ENCODE measurements around the gene DYNC1LI1. TPM values are rescaled to one million over a fixed set of nuclear protein-coding genes. Genes with fewer than 3 reads are reported as not detected.

Gene DYNC1LI1
- total RNA-seq, 2 donors from 2014 or later: 41.6 to 42.5 TPM

DNA sequence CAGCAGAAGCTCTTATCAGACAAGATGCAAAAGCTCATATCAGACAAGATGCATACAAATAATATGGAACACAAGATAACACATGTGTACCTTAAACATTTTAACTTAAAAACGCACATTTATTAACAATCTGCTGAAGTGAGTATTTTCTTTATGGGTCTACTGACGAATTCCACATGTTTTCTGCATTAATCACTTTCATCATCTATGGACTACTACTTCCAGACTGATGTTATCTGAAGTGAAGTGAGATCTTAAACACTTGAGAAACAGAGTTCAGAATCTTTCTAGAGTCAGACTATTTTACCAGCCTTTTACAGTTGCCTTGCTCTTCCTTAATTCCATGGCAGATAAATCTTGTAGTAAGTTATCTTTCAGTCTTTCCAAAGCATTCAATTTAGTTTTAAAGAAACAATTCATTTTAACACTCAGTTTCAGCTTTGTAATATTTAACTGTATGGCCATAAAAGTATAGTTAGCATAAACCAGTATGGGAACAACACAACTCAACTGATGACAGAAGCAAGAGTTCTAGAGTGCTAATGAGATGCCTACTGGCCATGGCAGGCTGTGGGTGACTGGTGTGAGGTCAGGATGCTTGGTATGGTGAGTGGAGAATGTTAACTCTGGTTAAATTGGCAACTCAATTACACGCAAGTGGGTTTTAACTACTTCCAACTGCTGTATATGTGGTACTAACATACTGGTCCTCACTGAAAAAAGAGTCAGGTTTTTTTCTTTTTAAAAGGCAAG lies 77.8 kb downstream of the DYNC1LI1 start:
- Histone ChIP-seq H3K9me3 (ENCODE audit: control insufficient read depth, low read length) (no peaks in the 10 kb centered on the region), H3K4me1 (ENCODE audit: control insufficient read depth, insufficient read depth, low read length) (peaks cover 9% of the 10 kb centered on the region), H3K27ac (ENCODE audit: low read depth, low read length) (no peak overlapping the region), H3K36me3 (ENCODE audit: control insufficient read depth, insufficient read depth, low read length) (peaks cover 4% of the 10 kb centered on the region), H3K27me3 (ENCODE audit: control insufficient read depth, insufficient read depth, low read length, poor library complexity, severe bottlenecking) (no peaks in the 10 kb centered on the region), H3K4me3 (ENCODE audit: low read length) (no peak overlapping the region), H3K9ac (ENCODE audit: extremely low read depth, low read length, poor library complexity, severe bottlenecking) (no peak overlapping the region)
- Mint-ChIP-seq H3K4me1 (peaks cover 8% of the 10 kb centered on the region), H3K4me3 (no peak overlapping the region), H3K27ac (no peak overlapping the region), H3K9me3 (no peaks in the 10 kb centered on the region), H3K27me3 (ENCODE audit: insufficient read depth) (no peaks in the 10 kb centered on the region), H3K36me3 (ENCODE audit: low read depth) (peaks cover 15% of the 10 kb centered on the region)
- 93 to 97% methylated on average over 2 to 3 of the region's 3 CpGs for WGBS, 2 experiments (ENCODE audit: insufficient coverage in 1 of 2, insufficient read length in 1 of 2)
- TF ChIP-seq, protein P1, sequence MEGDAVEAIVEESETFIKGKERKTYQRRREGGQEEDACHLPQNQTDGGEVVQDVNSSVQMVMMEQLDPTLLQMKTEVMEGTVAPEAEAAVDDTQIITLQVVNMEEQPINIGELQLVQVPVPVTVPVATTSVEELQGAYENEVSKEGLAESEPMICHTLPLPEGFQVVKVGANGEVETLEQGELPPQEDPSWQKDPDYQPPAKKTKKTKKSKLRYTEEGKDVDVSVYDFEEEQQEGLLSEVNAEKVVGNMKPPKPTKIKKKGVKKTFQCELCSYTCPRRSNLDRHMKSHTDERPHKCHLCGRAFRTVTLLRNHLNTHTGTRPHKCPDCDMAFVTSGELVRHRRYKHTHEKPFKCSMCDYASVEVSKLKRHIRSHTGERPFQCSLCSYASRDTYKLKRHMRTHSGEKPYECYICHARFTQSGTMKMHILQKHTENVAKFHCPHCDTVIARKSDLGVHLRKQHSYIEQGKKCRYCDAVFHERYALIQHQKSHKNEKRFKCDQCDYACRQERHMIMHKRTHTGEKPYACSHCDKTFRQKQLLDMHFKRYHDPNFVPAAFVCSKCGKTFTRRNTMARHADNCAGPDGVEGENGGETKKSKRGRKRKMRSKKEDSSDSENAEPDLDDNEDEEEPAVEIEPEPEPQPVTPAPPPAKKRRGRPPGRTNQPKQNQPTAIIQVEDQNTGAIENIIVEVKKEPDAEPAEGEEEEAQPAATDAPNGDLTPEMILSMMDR (conservative IDR thresholded peaks at IDR 0.05): no peak
- no peak for DNase-seq

DNA sequence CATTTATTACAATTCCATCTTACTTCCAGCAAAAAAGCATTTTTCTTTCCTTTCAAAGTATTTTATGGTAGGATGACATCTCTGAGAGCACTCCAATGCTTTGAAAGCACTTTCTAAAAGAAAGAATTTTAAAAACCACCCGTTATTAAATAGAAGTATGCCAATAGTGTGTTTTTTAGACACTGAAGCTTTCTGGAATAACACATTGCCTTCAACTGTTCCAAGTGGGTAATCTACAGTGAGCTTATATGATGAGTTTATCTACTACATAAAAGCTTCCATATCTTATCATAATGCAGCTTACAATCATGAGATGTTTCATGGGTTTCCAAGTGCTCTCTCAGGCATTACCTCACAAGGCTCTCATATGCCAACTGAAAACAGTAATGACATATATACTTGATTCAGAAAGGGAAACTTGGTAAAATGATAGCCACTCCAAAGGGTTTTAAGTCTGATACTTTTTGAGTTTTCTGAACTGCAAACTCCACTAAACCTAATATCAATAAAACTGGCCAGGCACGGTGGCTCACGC lies 82.1 kb downstream of the DYNC1LI1 start:
- Mint-ChIP-seq H3K9me3 (no peaks in the 10 kb centered on the region), H3K27ac (no peak overlapping the region), H3K36me3 (ENCODE audit: low read depth) (peaks cover 26% of the 10 kb centered on the region), H3K27me3 (ENCODE audit: insufficient read depth) (no peaks in the 10 kb centered on the region), H3K4me1 (peaks cover 3% of the 10 kb centered on the region), H3K4me3 (no peak overlapping the region)
- H3K9ac ChIP-seq (ENCODE audit: extremely low read depth, low read length, poor library complexity, severe bottlenecking): no peak overlapping the region
- H3K27ac ChIP-seq (ENCODE audit: low read depth, low read length): no peak overlapping the region
- no peaks in the 10 kb centered on the region for H3K9me3 ChIP-seq (ENCODE audit: control insufficient read depth, low read length)
- 82 to 100% methylated on average over 2 to 3 of the region's 3 CpGs for WGBS, 2 experiments (ENCODE audit: insufficient coverage in 1 of 2, insufficient read length in 1 of 2)
- TF ChIP-seq, protein P1 (conservative IDR thresholded peaks at IDR 0.05): no peak
- no peaks in the 10 kb centered on the region for H3K27me3 ChIP-seq (ENCODE audit: control insufficient read depth, insufficient read depth, low read length, poor library complexity, severe bottlenecking)
- DNase-seq: no peak
- H3K4me1 ChIP-seq (ENCODE audit: control insufficient read depth, insufficient read depth, low read length): peaks cover 3% of the 10 kb centered on the region
- peaks cover 23% of the 10 kb centered on the region for H3K36me3 ChIP-seq (ENCODE audit: control insufficient read depth, insufficient read depth, low read length)
- H3K4me3 ChIP-seq (ENCODE audit: low read length): no peak overlapping the region

DNA sequence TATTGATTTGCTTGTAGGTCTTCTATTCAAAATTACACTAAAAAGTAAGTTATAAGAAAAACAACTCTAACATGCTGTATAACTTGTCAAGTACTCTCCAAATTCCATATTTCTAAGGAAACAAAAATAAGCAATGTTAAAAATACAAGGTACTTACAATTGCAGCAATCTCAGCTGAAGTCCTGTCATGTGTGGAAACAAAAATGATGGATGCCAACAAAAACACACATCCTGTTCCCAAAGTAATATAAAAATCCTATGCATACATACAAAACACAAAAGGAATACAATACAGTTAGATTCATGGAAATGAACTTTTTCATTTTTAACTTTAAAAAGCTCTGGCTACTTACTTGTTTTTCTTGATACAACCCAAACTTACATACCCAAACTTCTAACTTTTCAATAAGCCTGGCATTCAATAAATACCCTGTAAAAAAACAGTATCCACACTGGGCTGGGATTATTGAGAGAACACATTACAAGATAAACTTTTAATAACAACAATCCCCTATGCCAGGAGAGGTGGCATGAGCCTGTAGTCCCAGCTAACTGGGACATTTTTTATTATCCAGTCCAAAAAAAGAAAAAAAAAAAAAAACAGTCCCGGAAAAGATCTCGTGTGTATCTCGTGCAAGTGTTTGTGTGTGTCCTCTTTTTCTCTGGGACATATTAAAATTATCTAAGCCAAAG lies 82.7 kb downstream of the DYNC1LI1 start:
- Histone ChIP-seq H3K9ac (ENCODE audit: extremely low read depth, low read length, poor library complexity, severe bottlenecking) (no peak overlapping the region), H3K4me1 (ENCODE audit: control insufficient read depth, insufficient read depth, low read length) (peaks cover 3% of the 10 kb centered on the region), H3K36me3 (ENCODE audit: control insufficient read depth, insufficient read depth, low read length) (peaks cover 27% of the 10 kb centered on the region), H3K27me3 (ENCODE audit: control insufficient read depth, insufficient read depth, low read length, poor library complexity, severe bottlenecking) (no peaks in the 10 kb centered on the region), H3K27ac (ENCODE audit: low read depth, low read length) (no peak overlapping the region), H3K9me3 (ENCODE audit: control insufficient read depth, low read length) (no peaks in the 10 kb centered on the region), H3K4me3 (ENCODE audit: low read length) (no peak overlapping the region)
- H3K27me3 Mint-ChIP-seq (ENCODE audit: insufficient read depth): no peaks in the 10 kb centered on the region
- 100% methylated on average over 3 of the region's 3 CpGs; no CpG with 5 or more reads in 1 of the 2 experiments for WGBS, 2 experiments (ENCODE audit: insufficient coverage in 1 of 2, insufficient read length in 1 of 2)
- no peak overlapping the region for H3K4me3 Mint-ChIP-seq
- H3K27ac Mint-ChIP-seq: no peak overlapping the region
- DNase-seq: no peak
- H3K36me3 Mint-ChIP-seq (ENCODE audit: low read depth): peaks cover 26% of the 10 kb centered on the region
- H3K4me1 Mint-ChIP-seq: peaks cover 3% of the 10 kb centered on the region
- TF ChIP-seq, protein P1 (conservative IDR thresholded peaks at IDR 0.05): no peak
- no peaks in the 10 kb centered on the region for H3K9me3 Mint-ChIP-seq

Data from endodermal cell (in vitro differentiated cells).